ENCODE measurements around the gene PPM1A.
A peak's percentile ranks its signal among the peaks of the same experiment; 100 is the strongest.

DNA sequence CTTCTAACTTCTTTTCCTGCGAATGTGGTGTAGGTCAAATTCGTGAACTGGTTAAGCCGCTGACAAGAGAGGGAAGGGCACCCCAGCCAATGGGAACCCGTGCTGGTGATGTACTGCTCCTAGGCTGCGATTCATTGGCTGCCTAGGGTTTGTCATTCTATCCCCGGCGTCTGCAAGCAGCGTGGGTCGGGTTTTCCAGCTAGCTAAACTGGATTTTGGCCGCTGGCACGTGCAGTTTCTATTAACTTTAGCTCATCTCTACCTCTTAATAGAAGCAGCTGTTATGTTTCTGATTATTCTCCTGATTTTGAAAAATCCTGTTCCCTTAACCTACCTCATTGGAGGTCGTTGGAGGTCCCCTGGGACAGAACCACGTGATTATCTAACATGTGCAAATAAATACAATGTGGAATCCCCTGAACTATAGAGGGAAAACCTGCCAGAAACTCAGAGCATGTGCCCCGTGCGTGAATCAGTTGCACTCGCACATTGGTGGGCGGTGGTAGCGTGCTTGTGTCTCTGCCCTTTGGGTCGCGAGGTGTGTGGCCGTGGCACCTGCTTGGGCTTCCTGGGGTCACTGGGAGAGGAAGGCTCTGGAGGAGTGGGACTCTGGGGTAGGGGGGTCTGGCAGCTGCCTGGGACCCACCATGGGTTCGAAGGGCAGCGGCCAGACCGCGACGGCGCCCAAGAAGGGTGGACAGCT is 876 bp upstream of the PPM1A start:
- TF ChIP-seq, protein P1, sequence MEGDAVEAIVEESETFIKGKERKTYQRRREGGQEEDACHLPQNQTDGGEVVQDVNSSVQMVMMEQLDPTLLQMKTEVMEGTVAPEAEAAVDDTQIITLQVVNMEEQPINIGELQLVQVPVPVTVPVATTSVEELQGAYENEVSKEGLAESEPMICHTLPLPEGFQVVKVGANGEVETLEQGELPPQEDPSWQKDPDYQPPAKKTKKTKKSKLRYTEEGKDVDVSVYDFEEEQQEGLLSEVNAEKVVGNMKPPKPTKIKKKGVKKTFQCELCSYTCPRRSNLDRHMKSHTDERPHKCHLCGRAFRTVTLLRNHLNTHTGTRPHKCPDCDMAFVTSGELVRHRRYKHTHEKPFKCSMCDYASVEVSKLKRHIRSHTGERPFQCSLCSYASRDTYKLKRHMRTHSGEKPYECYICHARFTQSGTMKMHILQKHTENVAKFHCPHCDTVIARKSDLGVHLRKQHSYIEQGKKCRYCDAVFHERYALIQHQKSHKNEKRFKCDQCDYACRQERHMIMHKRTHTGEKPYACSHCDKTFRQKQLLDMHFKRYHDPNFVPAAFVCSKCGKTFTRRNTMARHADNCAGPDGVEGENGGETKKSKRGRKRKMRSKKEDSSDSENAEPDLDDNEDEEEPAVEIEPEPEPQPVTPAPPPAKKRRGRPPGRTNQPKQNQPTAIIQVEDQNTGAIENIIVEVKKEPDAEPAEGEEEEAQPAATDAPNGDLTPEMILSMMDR (IDR thresholded peaks at IDR 0.05) = no peak
- peak in 1 of 2 donors; percentile 86 for TF ChIP-seq POLR2A (IDR thresholded peaks at IDR 0.05)
